SK-N-SH treated with all-trans-retinoic acid at 6 μM for 48 hours (cell line): Measurements from ENCODE around the gene SEC23IP.

Experiments
- ATAC-seq: fragments of 200-7000 bp; cut with Tn5 transposase; 3 replicates; pipeline ENCODE4 v1.9.1; 2020; ENCODE audit warnings: mild to moderate bottlenecking, moderate library complexity
- ARNTL ChIP-seq: fragments of 450-650 bp; formaldehyde crosslinking; IDR thresholded peaks from 2 replicates; pipeline ENCODE4 v1.5.0; 2020; ENCODE audit warnings: low read depth, mild to moderate bottlenecking, moderate library complexity, borderline replicate concordance
- BACH2 ChIP-seq: fragments of 250-450 bp; sonication (Bioruptor Pico); IDR thresholded peaks from 2 replicates; pipeline ENCODE4 v1.9.0; 2021; ENCODE audit warnings: mild to moderate bottlenecking, borderline replicate concordance
- CSDC2 ChIP-seq: fragments of 250-450 bp; sonication (Bioruptor Pico); IDR thresholded peaks from 2 replicates; pipeline ENCODE4 v1.5.0; 2020; ENCODE audit warnings: mild to moderate bottlenecking, moderate library complexity
- ESRRG ChIP-seq: fragments of 250-450 bp; sonication (Bioruptor Pico); IDR thresholded peaks from 2 replicates; pipeline ENCODE4 v1.6.1; 2021; ENCODE audit warnings: mild to moderate bottlenecking
- GLIS3 ChIP-seq: fragments of 250-450 bp; sonication (Bioruptor Pico); IDR thresholded peaks from 2 replicates; pipeline ENCODE4 v1.5.0; 2020; ENCODE audit warnings: mild to moderate bottlenecking, moderate library complexity
- OSR1 ChIP-seq: fragments of 250-450 bp; sonication (Bioruptor Pico); IDR thresholded peaks from 2 replicates; pipeline ENCODE4 v1.8.0; 2022; ENCODE audit warnings: moderate library complexity, mild to moderate bottlenecking, inconsistent platforms
- PPARA ChIP-seq: fragments of 250-450 bp; sonication (Bioruptor Pico); IDR thresholded peaks from 2 replicates; pipeline ENCODE4 v1.5.0; 2020; ENCODE audit warnings: mild to moderate bottlenecking, borderline replicate concordance
- SNAI2 ChIP-seq: fragments of 250-450 bp; sonication (Bioruptor Pico); IDR thresholded peaks from 2 replicates; pipeline ENCODE4 v1.5.0; 2020; ENCODE audit warnings: mild to moderate bottlenecking, moderate library complexity
- TCF4 ChIP-seq: fragments of 250-450 bp; sonication (Bioruptor Pico); IDR thresholded peaks from 2 replicates; pipeline ENCODE4 v1.8.0; 2021; ENCODE audit warnings: mild to moderate bottlenecking, moderate library complexity, borderline replicate concordance
- TOX ChIP-seq: fragments of 250-450 bp; sonication (Bioruptor Pico); IDR thresholded peaks from 2 replicates; pipeline ENCODE4 v1.8.0; 2021; ENCODE audit warnings: mild to moderate bottlenecking, moderate library complexity, borderline replicate concordance
- ZC3H10 ChIP-seq: fragments of 250-450 bp; sonication (Bioruptor Pico); IDR thresholded peaks from 2 replicates; pipeline ENCODE4 v1.5.1; 2021; ENCODE audit warnings: mild to moderate bottlenecking, moderate library complexity
- ZFP3 ChIP-seq: fragments of 250-450 bp; sonication (Bioruptor Pico); IDR thresholded peaks from 2 replicates; pipeline ENCODE4 v1.5.0; 2020; ENCODE audit warnings: mild to moderate bottlenecking, moderate library complexity
- ZFP30 ChIP-seq: fragments of 450-650 bp; formaldehyde crosslinking; IDR thresholded peaks from 2 replicates; pipeline ENCODE4 v1.5.0; 2022; ENCODE audit warnings: mild to moderate bottlenecking, moderate library complexity
- ZNF70 ChIP-seq: fragments of 450-650 bp; formaldehyde crosslinking; IDR thresholded peaks from 2 replicates; pipeline ENCODE4 v1.5.0; 2020; ENCODE audit warnings: mild to moderate bottlenecking, moderate library complexity
- ZNF8 ChIP-seq: fragments of 450-650 bp; formaldehyde crosslinking; IDR thresholded peaks from 2 replicates; pipeline ENCODE4 v1.5.0; 2020; ENCODE audit warnings: mild to moderate bottlenecking, moderate library complexity
- TF ChIP-seq, protein P1 (sequence below): fragments of 250-450 bp; sonication (Bioruptor Pico); IDR thresholded peaks from 2 replicates; pipeline ENCODE4 v1.5.1; 2021; ENCODE audit warnings: mild to moderate bottlenecking, moderate library complexity
- TF ChIP-seq, protein P2 (sequence below): fragments of 250-450 bp; sonication (Bioruptor Pico); IDR thresholded peaks from 2 replicates; pipeline ENCODE4 v1.5.0; 2020; ENCODE audit warnings: mild to moderate bottlenecking, moderate library complexity
- TF ChIP-seq, protein P3 (sequence below): fragments of 250-450 bp; sonication (Bioruptor Pico); IDR thresholded peaks from 2 replicates; pipeline ENCODE4 v1.5.1; 2020; ENCODE audit warnings: low read depth, mild to moderate bottlenecking, moderate library complexity
- TF ChIP-seq, protein P4 (sequence below): fragments of 250-450 bp; sonication (Bioruptor Pico); IDR thresholded peaks from 2 replicates; pipeline ENCODE4 v1.8.0; 2021; ENCODE audit warnings: low read depth, mild to moderate bottlenecking, moderate library complexity, borderline replicate concordance
- TF ChIP-seq, protein P5 (sequence below): fragments of 250-450 bp; sonication (Bioruptor Pico); IDR thresholded peaks from 2 replicates; pipeline ENCODE4 v1.8.0; 2020; ENCODE audit warnings: mild to moderate bottlenecking, moderate library complexity, borderline replicate concordance

Gene SEC23IP

DNA sequence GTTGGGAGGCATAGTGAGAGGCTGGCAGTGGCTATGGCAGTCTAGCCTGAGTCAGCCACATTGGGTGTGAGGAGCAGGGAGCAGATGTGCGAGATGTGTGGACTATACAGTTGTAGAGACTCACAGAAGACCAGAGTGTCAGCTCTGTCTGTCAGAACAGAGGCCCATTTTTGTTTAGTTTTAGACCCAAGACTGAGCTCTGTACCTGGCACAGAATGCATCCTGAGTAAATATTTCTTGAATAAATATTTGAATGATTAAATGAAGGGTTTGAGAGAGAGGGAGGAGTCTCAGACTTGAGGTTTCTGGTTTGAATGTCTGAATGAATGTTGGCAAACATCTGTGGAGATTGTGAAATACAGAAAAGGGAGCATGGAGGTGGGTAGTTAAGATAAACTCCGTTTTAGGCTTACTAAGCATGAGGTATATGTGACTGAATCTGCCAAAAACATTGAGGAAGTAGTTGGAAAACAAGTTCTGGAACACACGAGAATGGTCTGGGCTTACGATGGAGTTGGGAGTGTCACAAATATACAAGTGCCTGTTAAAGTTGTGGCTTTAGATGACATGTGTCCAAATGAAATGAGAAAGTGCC, 3.6 kb downstream of the SEC23IP start:
- ATAC-seq = no peak

DNA sequence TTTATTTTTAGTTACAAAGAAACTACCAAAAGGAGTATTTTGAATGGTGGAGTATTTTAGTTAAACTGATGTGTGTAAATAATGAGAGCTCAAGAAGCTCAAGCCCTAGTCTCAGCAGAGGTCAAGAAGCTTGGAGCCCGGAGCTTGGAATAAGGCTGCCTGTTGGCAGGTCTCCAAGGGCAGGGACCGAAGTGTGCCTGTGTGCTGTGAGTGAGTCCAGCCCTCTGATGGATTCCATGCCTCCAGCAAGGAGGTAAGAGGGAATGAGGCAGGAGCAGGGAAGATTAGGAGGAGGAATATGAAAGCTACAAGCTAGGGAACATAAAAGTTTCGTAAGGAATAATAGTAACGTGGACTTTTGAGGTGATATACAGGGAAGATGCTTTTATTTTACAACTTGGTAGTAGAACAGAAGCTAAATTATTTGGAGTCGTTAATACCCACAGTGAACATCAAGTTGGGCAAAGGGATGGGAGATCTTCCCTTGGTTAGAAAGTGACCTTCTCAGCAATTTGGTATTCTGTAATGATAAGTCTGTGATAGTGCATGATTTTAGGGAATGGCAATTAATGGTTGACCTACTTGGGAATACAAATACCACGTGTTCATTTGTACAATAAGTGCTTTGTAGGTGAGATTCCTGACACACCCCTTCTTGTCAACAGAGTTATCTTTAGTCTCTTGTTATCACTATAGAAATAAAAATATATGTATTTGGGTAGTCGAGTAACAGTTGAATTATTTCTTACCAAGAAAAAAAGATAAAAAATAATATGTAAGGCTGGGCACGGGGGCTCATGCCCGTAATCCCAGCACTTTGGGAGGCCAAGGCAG, 4.6 kb downstream of the SEC23IP start:
- TF ChIP-seq SNAI2 (CRISPR knock-in tag) (no peak), CSDC2 (CRISPR knock-in tag) (no peak), PPARA (no peak), TCF4 (CRISPR knock-in tag) (no peak)
- TF ChIP-seq, protein P1, sequence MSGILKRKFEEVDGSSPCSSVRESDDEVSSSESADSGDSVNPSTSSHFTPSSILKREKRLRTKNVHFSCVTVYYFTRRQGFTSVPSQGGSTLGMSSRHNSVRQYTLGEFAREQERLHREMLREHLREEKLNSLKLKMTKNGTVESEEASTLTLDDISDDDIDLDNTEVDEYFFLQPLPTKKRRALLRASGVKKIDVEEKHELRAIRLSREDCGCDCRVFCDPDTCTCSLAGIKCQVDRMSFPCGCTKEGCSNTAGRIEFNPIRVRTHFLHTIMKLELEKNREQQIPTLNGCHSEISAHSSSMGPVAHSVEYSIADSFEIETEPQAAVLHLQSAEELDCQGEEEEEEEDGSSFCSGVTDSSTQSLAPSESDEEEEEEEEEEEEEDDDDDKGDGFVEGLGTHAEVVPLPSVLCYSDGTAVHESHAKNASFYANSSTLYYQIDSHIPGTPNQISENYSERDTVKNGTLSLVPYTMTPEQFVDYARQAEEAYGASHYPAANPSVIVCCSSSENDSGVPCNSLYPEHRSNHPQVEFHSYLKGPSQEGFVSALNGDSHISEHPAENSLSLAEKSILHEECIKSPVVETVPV (CRISPR knock-in tag) = no peak
- ATAC-seq = peak; percentile 3; the same call in 1 of the 3 replicates

More for the DNA sequence above, 3.6 kb downstream of the SEC23IP start:
- TF ChIP-seq, protein P2, sequence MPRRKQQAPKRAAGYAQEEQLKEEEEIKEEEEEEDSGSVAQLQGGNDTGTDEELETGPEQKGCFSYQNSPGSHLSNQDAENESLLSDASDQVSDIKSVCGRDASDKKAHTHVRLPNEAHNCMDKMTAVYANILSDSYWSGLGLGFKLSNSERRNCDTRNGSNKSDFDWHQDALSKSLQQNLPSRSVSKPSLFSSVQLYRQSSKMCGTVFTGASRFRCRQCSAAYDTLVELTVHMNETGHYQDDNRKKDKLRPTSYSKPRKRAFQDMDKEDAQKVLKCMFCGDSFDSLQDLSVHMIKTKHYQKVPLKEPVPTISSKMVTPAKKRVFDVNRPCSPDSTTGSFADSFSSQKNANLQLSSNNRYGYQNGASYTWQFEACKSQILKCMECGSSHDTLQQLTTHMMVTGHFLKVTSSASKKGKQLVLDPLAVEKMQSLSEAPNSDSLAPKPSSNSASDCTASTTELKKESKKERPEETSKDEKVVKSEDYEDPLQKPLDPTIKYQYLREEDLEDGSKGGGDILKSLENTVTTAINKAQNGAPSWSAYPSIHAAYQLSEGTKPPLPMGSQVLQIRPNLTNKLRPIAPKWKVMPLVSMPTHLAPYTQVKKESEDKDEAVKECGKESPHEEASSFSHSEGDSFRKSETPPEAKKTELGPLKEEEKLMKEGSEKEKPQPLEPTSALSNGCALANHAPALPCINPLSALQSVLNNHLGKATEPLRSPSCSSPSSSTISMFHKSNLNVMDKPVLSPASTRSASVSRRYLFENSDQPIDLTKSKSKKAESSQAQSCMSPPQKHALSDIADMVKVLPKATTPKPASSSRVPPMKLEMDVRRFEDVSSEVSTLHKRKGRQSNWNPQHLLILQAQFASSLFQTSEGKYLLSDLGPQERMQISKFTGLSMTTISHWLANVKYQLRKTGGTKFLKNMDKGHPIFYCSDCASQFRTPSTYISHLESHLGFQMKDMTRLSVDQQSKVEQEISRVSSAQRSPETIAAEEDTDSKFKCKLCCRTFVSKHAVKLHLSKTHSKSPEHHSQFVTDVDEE = no peak
- no peak for TF ChIP-seq OSR1 (CRISPR knock-in tag)
- no peak for TF ChIP-seq TOX (CRISPR knock-in tag)
- TF ChIP-seq TCF4 (CRISPR knock-in tag) = no peak
- TF ChIP-seq SNAI2 (CRISPR knock-in tag) = no peak
- no peak for TF ChIP-seq ZC3H10 (CRISPR knock-in tag)
- no peak for TF ChIP-seq CSDC2 (CRISPR knock-in tag)
- TF ChIP-seq GLIS3 (CRISPR knock-in tag) = no peak
- TF ChIP-seq ARNTL (CRISPR knock-in tag) = no peak

DNA sequence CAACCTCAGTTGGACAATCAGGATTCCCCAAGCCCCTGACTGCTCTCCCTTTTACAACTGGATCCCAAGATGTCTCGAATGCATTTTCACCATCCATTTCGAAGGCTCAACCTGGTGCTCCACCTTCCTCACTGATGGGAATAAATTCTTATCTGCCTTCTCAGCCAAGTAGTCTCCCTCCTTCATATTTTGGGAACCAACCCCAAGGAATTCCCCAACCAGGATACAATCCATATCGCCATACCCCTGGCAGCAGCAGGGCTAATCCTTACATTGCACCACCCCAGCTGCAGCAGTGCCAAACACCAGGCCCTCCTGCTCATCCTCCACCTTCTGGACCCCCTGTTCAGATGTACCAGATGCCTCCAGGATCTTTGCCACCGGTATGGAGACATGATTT, 6.0 kb downstream of the SEC23IP start:
- no peak for ATAC-seq
- no peak for TF ChIP-seq PPARA
- no peak for TF ChIP-seq TCF4 (CRISPR knock-in tag)
- TF ChIP-seq ESRRG (CRISPR knock-in tag) = no peak
- TF ChIP-seq CSDC2 (CRISPR knock-in tag) = no peak
- TF ChIP-seq ZNF8 (CRISPR knock-in tag) = no peak
- no peak for TF ChIP-seq OSR1 (CRISPR knock-in tag)
- no peak for TF ChIP-seq GLIS3 (CRISPR knock-in tag)
- no peak for TF ChIP-seq BACH2 (CRISPR knock-in tag)
- TF ChIP-seq SNAI2 (CRISPR knock-in tag) = no peak
- no peak for TF ChIP-seq ZNF70
- TF ChIP-seq ZFP3 = no peak
- TF ChIP-seq, protein P3, sequence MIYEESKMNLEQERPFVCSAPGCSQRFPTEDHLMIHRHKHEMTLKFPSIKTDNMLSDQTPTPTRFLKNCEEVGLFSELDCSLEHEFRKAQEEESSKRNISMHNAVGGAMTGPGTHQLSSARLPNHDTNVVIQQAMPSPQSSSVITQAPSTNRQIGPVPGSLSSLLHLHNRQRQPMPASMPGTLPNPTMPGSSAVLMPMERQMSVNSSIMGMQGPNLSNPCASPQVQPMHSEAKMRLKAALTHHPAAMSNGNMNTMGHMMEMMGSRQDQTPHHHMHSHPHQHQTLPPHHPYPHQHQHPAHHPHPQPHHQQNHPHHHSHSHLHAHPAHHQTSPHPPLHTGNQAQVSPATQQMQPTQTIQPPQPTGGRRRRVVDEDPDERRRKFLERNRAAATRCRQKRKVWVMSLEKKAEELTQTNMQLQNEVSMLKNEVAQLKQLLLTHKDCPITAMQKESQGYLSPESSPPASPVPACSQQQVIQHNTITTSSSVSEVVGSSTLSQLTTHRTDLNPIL = no peak
- TF ChIP-seq, protein P4, sequence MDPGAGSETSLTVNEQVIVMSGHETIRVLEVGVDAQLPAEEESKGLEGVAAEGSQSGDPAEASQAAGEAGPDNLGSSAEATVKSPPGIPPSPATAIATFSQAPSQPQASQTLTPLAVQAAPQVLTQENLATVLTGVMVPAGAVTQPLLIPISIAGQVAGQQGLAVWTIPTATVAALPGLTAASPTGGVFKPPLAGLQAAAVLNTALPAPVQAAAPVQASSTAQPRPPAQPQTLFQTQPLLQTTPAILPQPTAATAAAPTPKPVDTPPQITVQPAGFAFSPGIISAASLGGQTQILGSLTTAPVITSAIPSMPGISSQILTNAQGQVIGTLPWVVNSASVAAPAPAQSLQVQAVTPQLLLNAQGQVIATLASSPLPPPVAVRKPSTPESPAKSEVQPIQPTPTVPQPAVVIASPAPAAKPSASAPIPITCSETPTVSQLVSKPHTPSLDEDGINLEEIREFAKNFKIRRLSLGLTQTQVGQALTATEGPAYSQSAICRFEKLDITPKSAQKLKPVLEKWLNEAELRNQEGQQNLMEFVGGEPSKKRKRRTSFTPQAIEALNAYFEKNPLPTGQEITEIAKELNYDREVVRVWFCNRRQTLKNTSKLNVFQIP (CRISPR knock-in tag) = no peak
- no peak for TF ChIP-seq ARNTL (CRISPR knock-in tag)
- TF ChIP-seq ZFP30 (CRISPR knock-in tag) = no peak
- TF ChIP-seq, protein P5, sequence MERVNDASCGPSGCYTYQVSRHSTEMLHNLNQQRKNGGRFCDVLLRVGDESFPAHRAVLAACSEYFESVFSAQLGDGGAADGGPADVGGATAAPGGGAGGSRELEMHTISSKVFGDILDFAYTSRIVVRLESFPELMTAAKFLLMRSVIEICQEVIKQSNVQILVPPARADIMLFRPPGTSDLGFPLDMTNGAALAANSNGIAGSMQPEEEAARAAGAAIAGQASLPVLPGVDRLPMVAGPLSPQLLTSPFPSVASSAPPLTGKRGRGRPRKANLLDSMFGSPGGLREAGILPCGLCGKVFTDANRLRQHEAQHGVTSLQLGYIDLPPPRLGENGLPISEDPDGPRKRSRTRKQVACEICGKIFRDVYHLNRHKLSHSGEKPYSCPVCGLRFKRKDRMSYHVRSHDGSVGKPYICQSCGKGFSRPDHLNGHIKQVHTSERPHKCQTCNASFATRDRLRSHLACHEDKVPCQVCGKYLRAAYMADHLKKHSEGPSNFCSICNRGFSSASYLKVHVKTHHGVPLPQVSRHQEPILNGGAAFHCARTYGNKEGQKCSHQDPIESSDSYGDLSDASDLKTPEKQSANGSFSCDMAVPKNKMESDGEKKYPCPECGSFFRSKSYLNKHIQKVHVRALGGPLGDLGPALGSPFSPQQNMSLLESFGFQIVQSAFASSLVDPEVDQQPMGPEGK = no peak
- TF ChIP-seq, protein P1 (CRISPR knock-in tag) = no peak
